Kidney (tissue), 14 donors: ENCODE data around the gene GBGT1. TPM values are rescaled to one million over a fixed set of nuclear protein-coding genes. Genes with fewer than 3 reads are reported as not detected.

Experiments used
- DNase-seq, 5 donors: peaks; one replicate each; pipeline ENCODE4 v3.0.0-alpha.2; 2013 to 2020
- FAIRE-seq: peaks from 2 replicates; lab custom pipeline; 2012; peaks lifted over from hg19 to GRCh38; lab: Jason Lieb, UNC
- H3K27ac ChIP-seq, 2 donors: one replicate each; pipeline ENCODE4 v1.7.0; 2013; ENCODE audit warnings: low read depth in 2 of 2, low read length in 2 of 2, inconsistent platforms in 1 of 2
- H3K27me3 ChIP-seq: one replicate; pipeline ENCODE4 v1.7.1; 2013; ENCODE audit warnings: low read length, inconsistent platforms; ENCODE audit not compliant: control insufficient read depth, insufficient read depth
- H3K36me3 ChIP-seq, 3 donors: one replicate each; pipeline versions ENCODE4 v1.7.0 to v1.7.1; 2013; ENCODE audit warnings: low read length in 3 of 3, control low read depth in 1 of 3, inconsistent platforms in 1 of 3; ENCODE audit not compliant: insufficient read depth in 3 of 3, control insufficient read depth in 2 of 3
- H3K4me1 ChIP-seq, 3 donors: one replicate each; pipeline versions ENCODE4 v1.7.0 to v1.7.1; 2013; ENCODE audit warnings: low read length in 3 of 3, inconsistent platforms in 1 of 3, low read depth in 1 of 3; ENCODE audit not compliant: control insufficient read depth in 2 of 3, insufficient read depth in 2 of 3
- H3K4me3 ChIP-seq, 3 donors: one replicate each; pipeline versions ENCODE4 v1.7.0 to v1.8.1; 2013; ENCODE audit warnings: low read length in 3 of 3, control low read depth in 1 of 3, inconsistent platforms in 1 of 3
- H3K9ac ChIP-seq, 3 donors: one replicate each; pipeline versions ENCODE4 v1.7.0 to v1.7.1; 2013; ENCODE audit warnings: low read length in 3 of 3, control low read depth in 1 of 3, inconsistent platforms in 1 of 3
- H3K9me3 ChIP-seq, 3 donors: one replicate each; pipeline versions ENCODE4 v1.7.0 to v1.7.1; 2013; ENCODE audit warnings: low read length in 3 of 3, control low read depth in 1 of 3, inconsistent platforms in 1 of 3; ENCODE audit not compliant: control insufficient read depth in 2 of 3, insufficient read depth in 1 of 3
- CTCF ChIP-seq: IDR thresholded peaks from 3 replicates; pipeline ENCODE4 v1.5.1; 2012; ENCODE audit warnings: mild to moderate bottlenecking, moderate library complexity, borderline replicate concordance; ENCODE audit not compliant: insufficient read depth; ENCODE audit errors: extremely low read depth
- intact Hi-C: fragments of 100-400 bp; cut with DNase I; formaldehyde crosslinking; loops from one replicate; pipeline ENCODE4 v1.11.1; 2022
- polyA plus RNA-seq: library from polyadenylated mRNA; stranded (reverse); fragments of 350-450 nt; fragmentation: Illumina TruSeq; extraction: RNeasy Lipid Tissue Mini Kit (QIAGEN cat#74804); gene quantifications from one replicate; pipeline ENCODE4 v1.2.3, GENCODE V29; 2014; ENCODE audit warnings: low read depth, low replicate concordance; ENCODE audit not compliant: insufficient read depth
- total RNA-seq: library from RNA; stranded (reverse); fragmentation: NEBNext Ultra II Directional; extraction: Animal tissue kit (Norgen Biotek cat#: 25700); gene quantifications from one replicate; pipeline ENCODE4 v1.2.1, GENCODE V29; 2021
- donor health status: control.
- donor health status: control.
- donor health status: control.
- donor health status: control.
- donor health status: control.
- donor health status: DM: yes; HTN: yes; CAD: no.
- donor health status: Normal renal cell carcinoma (clear cell type).

GBGT1 gene
- total and polyA plus RNA-seq, 2 donors from 2014 or later = 7.9 to 21.6 TPM

GRCh38 chr9:133153227-133154096 is 10.3 kb downstream of the GBGT1 start:
- no peak overlapping the region for H3K4me3 ChIP-seq
- H3K27me3 ChIP-seq = no peaks in the 10 kb centered on the region
- FAIRE-seq = no peak
- no peak for TF ChIP-seq CTCF
- no peak overlapping the region for H3K9ac ChIP-seq
- no peaks in the 10 kb centered on the region for H3K9me3 ChIP-seq
- no peaks in the 10 kb centered on the region for H3K36me3 ChIP-seq
- H3K4me1 ChIP-seq = peaks cover 0 to 2% (median 0%) of the 10 kb centered on the region in 3 donors
- intact Hi-C loops = no loop called here
- H3K27ac ChIP-seq = no peak overlapping the region
- peak in 4 of 5 donors; percentile 51 to 78 (median 60) for DNase-seq

- Histone ChIP-seq H3K9ac (no peak overlapping the region), H3K27me3 (no peaks in the 10 kb centered on the region), H3K4me3 (no peak overlapping the region), H3K27ac (no peak overlapping the region), H3K9me3 (no peaks in the 10 kb centered on the region), H3K36me3 (no peaks in the 10 kb centered on the region), H3K4me1 (peaks cover 0 to 9% (median 8%) of the 10 kb centered on the region in 3 donors)
- no peak for TF ChIP-seq CTCF
- FAIRE-seq = no peak
- intact Hi-C loops = no loop called here
- DNase-seq = no peak
Measured at GRCh38 chr9:133151601-133152525, 11.9 kb downstream of the GBGT1 start.

- no peak for FAIRE-seq
- peaks cover 0 to 9% (median 8%) of the 10 kb centered on the region in 3 donors for H3K4me1 ChIP-seq
Measured at GRCh38 chr9:133151041-133151440, 12.7 kb downstream of the GBGT1 start.

More at GRCh38 chr9:133151041-133151440, 12.7 kb downstream of the GBGT1 start:
- H3K9ac ChIP-seq = no peak overlapping the region
- intact Hi-C loops = no loop called here
- no peaks in the 10 kb centered on the region for H3K9me3 ChIP-seq
- no peaks in the 10 kb centered on the region for H3K27me3 ChIP-seq
- peak in 1 of 5 donors; percentile 52 for DNase-seq
- no peaks in the 10 kb centered on the region for H3K36me3 ChIP-seq
- H3K27ac ChIP-seq = no peak overlapping the region
- no peak overlapping the region for H3K4me3 ChIP-seq
- no peak for TF ChIP-seq CTCF
